Muscle of back (tissue), 11 donors: ENCODE data around the gene ARFGEF2. TPM values are rescaled to one million over a fixed set of nuclear protein-coding genes. Genes with fewer than 3 reads are reported as not detected.
"Not testable (repeated sequence)": the region's sequence is repeated elsewhere in the genome, so short reads cannot be mapped to it uniquely, and the experiment has no call there.

Experiments
- DNase-seq, 3 donors: peaks; one replicate each; pipeline versions ENCODE4 v3.0.0 to v3.0.0-alpha.2; 2013
- polyA plus RNA-seq, 10 donors: library from polyadenylated mRNA; unstranded; fragments of 120-200 nt; gene quantifications; one replicate each; pipeline ENCODE4 v1.2.1, GENCODE V29; 2013; ENCODE audit not compliant: insufficient read length in 10 of 10

The ARFGEF2 gene
- polyA plus RNA-seq, 10 donors, result 11.2 to 17.0 (median 14.7) TPM

DNA sequence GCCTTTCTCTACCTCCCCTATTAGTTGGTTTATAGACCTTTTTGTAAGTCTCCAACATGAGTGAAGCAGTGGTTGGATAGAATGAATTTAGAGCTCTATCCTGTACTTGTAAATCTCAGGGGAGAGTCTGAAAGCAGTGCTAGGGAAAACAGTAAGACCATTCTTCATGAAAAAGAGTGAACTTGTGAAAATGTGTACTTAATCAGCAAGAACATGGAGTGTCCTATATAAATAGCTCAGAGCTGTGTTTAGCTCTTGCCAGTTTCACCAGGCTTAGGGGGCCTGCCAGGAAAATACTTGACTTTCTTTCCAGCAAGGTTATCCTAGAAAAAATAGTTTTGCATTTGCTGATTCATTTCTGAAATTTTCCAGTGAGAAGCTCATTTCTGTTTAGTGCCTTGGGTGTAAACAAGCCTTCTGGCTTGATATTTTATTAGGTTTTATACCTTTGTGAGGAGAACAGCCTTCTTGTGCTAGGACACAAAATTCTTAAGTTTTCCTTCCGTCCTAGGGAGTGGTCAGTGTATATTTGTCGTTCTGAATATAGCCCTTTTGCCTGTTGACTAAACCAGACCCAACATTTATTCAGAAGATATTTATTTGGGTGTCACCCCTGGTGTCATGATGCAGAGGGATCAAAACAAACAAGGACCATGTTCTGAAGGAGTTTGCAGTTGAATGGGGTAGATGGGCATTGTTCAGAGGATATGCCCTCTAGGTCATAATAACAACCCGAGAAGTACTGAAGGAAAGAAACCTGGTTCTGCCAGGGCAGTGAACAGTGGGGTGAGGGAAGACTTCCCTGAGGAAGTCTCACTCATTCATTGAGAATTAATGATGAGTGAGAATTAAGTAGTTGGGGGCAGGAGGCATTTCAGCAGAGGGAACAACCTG lies 7.6 kb downstream of the ARFGEF2 start:
- DNase-seq, result peak in 2 of 3 donors; percentile 16 to 23

DNA sequence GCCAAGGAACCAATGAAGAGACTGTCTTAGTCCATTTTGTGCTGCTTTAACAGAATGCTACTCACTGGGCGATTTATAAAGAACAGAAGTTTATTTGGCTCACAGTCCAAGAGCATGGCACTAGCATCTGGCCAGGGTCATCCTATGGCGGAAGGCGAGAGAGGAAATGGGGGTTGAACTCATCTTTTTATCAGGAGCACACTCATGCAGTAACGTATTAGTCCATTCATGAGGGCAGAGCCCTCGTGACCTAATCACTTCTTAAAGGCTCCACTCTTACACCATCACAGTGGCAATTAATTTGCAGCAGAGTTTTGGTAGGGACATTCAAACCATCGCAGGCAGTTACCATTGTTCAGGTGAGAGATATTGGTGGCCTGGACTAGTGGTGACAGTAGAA lies 8.5 kb downstream of the ARFGEF2 start:
- DNase-seq, result no peak

DNA sequence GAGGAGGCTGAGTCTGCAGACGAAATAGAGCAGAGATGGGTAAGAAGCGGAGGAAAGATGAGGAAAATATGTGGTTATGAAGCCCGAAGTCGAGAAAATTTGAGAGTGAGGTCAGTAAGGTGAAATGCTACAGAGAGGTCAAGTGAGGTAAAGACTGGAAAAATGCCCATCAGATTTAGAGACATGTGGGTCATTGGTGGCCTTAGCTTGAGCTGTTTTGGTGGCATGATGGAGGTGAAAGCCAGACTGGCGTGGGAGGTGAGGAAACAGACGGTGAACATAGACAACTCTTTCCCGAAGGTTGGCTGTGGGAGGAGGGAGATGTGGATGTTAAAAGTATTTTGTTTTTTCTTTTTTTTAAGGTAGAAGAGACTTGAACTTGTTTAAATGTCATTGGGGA lies 9.4 kb downstream of the ARFGEF2 start:
- no peak for DNase-seq

DNA sequence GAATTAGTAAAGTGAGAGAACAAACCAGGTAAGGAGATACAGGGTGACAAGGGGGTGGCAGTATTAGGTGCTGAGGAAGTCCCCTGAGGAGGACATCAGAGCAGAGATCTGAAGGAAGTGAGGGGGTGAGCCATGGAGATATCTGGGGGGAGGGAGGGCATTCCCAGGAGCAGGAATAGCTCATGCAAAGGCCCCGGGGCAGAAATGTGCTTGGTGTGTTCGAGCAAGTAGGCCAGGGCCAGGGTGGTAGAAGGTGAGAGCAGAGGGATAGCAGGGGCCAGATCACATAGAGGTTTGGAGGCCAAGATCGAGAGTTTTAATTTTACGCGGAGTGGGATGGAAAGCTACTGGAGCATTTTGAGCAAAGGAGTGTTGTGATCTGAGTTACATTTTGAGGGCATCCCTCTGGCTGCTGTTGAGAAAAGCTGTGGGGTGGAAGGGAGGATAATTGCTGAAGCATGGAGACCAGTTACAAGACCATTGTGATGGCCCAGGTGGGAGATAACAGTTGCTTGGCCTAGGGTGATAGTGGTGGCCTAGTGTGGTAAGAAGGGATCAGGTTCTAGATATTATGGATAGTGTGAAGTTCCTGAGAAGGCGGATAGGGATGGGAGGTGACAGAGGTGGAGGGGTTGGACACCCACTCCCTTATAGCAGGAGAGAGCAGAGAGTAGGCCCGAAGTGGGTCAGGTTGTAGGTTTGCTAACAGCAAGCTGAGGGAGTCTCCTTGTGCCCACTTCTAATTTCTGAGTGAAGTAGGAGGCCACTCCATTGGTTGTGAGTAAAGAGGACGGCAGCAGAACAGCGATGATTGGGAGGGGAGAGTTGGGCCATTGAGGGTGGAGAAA lies 10.2 kb downstream of the ARFGEF2 start:
- no peak for DNase-seq

DNA sequence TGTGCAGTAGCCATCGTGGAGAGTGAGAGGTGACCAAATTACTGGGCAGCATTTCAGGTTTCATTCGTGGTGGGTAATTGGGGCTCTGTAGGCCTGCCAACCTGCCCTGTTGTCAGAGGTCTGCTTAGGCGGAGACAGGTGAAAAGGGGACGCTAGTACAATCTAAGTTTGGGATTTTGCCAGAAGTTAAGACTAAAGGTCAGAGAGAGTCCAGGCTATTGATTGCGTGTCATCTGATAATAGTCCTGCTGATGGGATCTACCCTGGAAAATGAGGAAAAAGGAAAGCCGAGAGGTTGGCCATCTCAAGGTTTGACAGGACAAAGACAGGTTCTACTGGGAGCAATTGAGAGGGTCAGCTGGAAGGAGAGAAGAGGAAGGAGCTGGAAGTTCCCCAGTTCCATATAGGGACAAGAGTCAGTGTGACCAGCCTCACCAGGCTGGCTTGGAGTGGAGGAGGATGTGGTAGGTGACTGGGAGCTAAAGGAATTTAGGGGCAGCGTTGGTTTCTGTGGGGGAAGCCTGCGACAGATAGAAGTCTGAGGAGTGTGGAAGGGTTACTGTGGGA lies 10.9 kb downstream of the ARFGEF2 start:
- DNase-seq, result no peak

DNA sequence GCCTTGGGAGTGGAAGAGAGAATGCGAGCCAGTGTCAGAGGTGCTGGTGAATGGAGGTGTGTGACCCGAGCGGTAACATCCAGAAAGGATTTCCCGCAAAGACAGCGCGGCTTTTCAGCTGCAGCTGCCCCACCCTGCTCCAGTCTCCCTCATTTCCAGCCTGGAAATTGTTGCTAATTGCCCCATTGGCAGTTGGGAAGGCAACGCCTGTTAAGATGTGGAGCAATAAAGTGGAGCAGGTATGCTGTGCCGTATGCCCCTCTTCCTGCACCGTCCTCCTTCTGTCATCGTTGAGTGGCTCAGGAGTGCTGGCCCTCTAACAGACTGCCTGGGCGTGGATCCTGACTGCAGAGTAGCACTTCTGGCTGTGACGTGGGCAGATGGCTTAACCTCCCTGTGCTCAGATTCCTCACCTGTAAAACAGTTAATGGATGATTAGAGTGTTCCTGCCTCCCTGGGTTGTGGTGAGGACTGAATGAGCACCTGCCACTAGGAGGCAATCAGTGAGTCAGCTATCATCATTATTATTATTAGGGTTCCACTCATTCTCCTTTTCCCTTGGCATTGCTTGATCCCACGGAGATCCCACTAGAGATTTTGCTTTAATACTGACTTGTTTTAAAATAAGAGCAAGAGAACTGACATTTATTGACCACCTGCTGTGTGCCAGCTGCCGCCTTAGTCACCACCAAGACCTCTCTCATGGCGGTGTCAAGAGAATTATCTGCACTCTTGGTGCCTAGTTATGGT lies 11.7 kb downstream of the ARFGEF2 start:
- no peak for DNase-seq

DNA sequence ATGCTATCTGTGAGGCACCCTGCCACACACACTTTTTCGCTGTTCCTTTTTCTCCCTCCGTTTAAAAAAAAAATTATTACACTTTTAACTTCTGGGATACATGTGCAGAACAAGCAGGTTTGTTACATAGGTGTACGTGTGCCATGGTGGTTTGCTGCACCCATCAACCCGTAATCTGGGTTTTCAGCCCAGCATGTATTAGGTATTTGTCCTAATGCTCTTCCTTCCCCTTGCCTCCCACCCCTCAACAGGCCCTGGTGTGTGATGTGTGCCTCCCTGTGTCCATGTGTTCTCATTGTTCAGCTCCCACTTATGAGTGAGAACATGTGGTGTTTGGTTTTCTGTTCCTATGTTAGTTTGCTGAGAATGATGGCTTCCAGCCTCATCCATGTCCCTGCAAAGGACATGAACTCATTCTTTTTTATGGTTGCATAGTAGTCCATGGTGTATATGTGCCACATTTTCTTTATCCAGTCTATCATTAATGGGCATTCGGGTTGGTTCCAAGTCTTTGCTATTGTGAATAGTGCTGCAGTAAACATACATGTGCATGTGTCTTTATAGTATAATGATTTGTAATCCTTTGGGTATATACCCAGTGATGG lies 12.9 kb downstream of the ARFGEF2 start:
- not testable (repeated sequence) for DNase-seq

DNA sequence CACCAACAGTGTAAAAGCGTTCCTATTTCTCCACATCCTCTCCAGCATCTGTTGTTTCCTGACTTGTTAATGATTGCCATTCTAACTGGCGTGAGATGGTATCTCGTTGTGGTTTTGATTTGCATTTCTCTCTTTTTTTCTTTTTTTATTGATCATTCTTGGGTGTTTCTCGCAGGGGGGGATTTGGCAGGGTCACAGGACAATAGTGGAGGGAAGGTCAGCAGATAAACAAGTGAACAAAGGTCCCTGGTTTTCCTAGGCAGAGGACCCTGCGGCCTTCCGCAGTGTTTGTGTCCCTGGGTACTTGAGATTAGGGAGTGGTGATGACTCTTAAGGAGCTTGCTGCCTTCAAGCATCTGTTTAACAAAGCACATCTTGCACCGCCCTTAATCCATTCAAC lies 13.5 kb downstream of the ARFGEF2 start:
- DNase-seq, result not testable (repeated sequence)

DNA sequence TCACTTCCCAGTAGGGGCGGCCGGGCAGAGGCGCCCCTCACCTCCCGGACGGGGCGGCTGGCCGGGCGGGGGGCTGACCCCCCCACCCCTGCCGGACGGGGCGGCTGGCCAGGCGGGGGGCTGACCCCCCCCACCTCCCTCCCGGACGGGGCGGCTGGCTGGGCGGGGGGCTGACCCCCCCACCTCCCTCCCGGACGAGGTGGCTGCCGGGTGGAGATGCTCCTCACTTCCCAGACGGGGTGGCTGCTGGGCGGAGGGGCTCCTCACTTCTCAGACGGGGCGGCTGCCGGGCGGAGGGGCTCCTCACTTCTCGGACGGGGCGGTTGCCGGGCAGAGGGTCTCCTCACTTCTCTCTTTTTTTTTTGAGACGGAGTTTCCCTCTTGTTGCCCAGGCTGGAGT lies 14.7 kb downstream of the ARFGEF2 start:
- DNase-seq, result not testable (repeated sequence)

DNA sequence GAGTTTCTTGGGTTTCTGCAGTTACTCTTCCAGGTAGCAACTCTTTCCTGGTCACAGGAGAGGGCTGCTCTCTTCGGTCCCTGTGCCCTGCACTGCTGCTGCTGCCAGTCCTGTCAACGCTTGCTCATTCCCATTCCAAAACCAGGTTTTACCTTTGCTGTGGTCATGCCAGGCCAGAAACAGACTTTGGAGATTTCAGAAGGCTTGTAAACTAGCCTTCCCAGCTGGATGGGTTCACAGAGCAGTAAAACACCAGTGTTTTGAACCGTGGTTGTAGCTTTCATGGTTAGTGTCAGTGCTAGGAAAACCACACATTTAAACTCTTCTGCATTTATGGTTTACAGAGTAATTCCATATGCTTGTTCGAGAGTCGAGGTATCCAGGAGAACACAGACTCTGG lies 16.2 kb downstream of the ARFGEF2 start:
- no peak for DNase-seq

DNA sequence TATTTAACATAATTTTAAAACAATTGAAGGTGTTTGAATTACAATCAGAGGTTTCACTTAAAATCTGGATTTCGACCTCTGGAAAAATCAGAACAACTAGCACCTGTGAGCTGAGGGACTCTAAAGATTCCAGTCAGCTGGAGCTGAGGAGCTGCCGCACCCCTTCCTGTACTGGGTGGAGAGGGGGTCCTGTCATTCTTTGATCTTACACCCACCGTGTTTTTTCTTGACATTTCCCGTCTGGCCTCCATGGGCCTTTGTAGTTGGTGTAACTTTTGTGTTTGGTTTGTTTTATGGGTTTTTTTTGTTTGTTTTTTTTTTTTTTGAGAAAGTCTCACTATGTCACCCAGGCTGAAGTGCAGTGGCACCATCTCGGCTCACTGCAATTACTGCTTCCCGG lies 17.2 kb downstream of the ARFGEF2 start:
- DNase-seq, result no peak

DNA sequence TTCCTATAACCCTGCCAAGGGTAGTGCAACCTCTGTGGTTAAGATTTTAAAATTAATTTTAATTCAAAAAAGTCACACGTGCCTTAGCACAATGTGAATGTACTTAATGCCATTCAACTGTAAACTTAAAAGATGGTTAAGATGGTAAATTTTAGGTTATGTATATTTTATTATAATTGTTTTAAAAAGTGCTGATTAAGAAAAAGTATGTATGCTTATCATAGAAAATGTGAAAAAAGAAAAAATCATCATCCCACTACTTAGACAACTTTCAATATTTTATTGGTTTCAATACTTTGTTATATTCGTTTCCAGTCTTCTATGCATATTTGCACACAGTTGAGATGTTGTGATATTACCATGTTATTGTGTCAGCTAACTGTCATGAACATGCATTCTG lies 18.7 kb downstream of the ARFGEF2 start:
- no peak for DNase-seq

DNA sequence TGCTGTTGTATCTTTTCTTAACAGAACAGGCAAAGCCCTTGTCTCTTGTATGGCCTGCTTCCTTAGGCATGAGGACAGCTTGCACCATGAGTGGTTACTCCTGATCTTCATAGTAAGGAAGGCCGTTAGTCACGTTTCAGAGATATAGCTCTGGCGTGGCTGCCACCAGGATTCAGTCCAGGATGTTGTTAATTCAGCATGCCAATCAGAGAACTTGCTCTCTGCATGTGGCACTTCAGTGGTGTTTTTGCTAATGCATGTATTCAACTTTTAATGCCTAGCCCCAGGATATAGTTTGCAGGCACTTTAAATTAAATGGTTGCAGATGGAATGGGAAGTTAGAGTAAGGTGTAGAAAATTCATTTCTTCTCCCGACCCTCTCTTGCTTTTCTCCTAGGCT lies 20.0 kb downstream of the ARFGEF2 start:
- DNase-seq, result no peak

DNA sequence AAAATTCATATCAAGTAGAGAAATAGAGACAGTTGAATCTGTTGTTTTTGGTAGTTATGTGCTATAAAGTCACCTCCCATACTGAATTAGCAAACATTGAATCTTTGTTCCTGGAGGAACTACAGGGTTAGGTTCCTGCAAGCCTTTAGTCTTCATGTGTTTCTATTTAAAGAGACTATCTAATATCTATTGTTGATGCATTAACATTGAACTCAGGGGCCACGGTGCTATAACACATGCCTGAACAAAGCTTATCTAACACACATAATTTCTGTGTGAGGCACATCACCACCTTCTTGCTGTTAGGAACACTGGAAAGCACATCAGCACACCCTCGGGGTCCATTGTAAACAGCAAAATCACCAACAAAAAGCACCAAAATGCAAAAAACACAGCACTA lies 21.2 kb downstream of the ARFGEF2 start:
- no peak for DNase-seq

DNA sequence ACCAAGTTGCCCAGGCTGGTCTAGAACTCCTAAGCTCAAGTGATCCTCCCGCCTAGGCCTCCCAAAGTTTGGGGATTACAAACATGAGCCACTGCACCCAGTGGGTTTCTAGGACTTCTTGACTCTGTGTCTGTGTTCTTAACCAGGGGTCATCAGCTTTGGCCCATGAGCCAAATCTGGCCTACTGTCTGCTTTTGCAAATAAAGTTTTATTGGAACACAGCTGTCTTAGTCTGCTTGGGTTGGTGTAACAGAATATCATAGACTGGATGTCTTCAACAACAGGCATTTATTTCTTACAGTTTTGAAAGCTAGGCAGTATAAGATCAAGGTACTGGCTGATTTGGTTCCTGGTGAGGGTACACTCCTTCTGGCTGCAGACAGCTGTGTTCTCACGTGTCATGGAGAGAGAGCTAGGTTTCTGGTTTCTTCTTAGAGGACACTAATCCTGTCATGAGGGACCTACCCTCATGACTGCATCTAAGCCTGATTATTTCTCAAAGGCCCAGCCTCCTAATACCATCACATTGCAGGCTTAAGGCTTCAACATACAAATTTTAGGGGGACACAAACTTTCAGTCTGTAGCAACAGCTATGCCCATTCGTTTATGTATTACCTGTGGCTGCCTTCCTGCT lies 23.3 kb downstream of the ARFGEF2 start:
- no peak for DNase-seq

DNA sequence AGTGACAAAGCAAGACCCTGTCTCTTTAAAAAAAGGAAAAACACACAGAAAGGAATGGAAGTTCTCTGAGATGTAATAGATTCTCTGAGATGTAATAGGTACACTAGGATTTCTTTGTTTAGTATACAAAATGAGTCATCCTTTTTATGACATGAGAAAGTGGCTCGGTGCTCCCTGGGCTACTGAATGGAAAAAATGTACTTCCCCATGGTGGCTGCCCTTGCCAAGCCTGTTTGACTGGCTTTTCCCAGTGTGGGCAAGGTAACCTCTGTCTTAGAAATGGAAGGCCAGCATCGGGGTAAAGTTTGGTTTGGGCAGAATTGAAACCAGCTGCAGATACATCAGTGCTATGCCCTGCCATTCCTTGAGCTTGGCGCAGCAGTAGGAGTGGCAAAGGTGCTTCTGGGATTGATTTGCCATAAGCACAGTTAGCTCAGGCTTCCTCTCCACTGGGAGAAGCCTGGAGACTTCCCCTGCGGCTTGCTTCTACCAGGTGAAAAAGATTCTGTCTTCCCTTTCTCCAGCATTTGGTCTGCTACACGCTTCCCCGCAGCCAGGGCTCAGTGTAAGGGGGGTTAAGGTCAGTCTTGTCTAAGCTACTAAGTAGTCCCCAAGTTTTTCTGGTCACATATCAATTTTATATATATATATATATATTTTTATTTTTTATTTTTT lies 24.5 kb downstream of the ARFGEF2 start:
- no peak for DNase-seq

DNA sequence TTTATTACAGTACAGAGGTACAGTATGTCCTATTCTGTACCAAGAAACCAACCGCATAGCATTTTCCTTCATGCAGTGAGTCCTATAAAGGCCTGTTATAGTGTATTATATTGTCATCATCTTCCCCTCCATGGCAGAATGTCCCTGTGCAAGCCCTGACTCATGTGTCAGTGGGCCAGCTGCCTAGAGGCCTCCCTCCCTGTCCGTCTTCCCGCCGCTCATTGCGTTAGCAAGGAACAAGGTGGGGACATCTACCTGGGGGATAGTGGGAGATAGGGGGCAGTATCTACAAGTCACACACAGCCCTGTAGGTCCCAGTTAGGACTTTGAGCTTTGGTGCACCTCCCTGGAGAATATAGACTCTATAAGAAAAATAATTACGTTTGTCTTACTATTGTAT lies 27.1 kb downstream of the ARFGEF2 start:
- no peak for DNase-seq

DNA sequence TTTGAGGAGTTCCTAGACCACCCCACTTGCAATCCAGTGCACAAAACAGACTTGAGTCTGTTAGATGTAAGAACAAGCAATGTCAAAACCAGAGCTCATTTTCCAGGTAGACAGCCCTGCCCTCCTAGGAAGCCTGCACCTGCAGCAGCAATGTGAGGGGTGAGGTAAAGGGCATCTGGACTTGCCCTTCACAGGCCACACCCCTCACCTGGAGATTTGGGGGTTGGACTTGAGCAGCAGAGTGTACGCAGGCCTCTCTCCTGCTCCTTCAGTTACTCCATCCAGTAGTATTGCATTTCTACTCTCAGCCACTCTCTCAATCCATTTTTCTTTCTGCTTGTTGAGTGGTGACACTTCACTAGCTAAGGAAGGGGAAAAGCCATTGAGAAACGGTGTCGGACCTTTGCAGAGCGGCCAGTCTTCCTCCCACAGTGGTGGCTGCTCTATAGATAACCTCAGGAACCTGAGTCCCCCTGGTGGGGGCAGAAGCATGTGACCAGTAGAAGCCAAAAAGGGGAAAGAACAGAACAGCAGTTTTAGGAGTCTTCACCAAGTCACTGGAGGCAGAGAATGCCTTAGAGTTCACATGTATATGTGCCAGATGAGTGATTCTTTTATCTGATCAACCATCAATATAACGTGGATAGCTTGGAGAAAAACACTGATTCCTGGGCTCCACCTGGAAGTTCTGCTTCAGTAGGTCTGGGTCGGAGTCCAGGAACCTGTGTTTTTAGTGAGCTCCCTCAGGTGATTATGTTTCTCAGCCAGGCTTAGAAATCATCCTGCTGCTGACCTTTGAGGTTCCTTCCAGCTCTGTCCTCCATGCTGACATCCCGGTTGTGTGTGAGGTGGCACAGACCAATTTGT lies 28.0 kb downstream of the ARFGEF2 start:
- DNase-seq, result no peak

DNA sequence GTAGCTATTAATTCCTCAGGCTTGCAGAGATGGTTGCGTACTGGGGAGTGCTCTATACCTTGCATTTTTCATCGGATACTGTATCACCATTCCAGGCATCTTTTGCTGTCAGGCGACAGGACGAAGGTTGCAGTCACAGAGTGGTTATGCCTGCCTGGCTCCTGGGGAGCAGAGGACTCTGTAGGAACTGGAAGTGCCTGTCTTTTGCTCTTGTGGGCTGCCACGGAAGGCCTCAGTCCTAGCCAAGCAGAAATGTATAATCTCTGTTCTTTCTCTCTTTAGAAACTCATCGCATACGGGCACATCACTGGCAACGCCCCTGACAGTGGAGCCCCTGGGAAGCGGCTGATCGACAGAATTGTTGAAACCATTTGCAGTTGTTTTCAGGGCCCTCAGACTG lies 29.5 kb downstream of the ARFGEF2 start:
- DNase-seq, result no peak
